Endothelial cell (in vitro differentiated cells): ENCODE measurements around the gene PARD6G. TPM values are rescaled to one million over a fixed set of nuclear protein-coding genes. Genes with fewer than 3 reads are reported as not detected.

ENCODE experiments used
- DNase-seq: peaks from one replicate; pipeline ENCODE4 v3.0.0; 2021; ENCODE audit warnings: low spot score
- H3K27ac Mint-ChIP-seq: one replicate; pipeline ENCODE4 v1.8.0; 2021; ENCODE audit warnings: mixed read lengths, inconsistent platforms; ENCODE audit not compliant: unreplicated experiment
- H3K27me3 Mint-ChIP-seq: one replicate; pipeline ENCODE4 v1.8.0; 2021; ENCODE audit warnings: mild to moderate bottlenecking, moderate library complexity, mixed read lengths, inconsistent platforms; ENCODE audit not compliant: unreplicated experiment
- H3K36me3 Mint-ChIP-seq: one replicate; pipeline ENCODE4 v1.8.0; 2021; ENCODE audit warnings: mild to moderate bottlenecking, low read depth, mixed read lengths, inconsistent platforms; ENCODE audit not compliant: unreplicated experiment
- H3K4me1 Mint-ChIP-seq: one replicate; pipeline ENCODE4 v1.8.0; 2021; ENCODE audit warnings: mild to moderate bottlenecking, mixed read lengths, inconsistent platforms; ENCODE audit not compliant: unreplicated experiment
- H3K4me3 Mint-ChIP-seq: one replicate; pipeline ENCODE4 v1.8.0; 2021; ENCODE audit warnings: mild to moderate bottlenecking, mixed read lengths, inconsistent platforms; ENCODE audit not compliant: unreplicated experiment
- H3K9me3 Mint-ChIP-seq: one replicate; pipeline ENCODE4 v1.8.0; 2021; ENCODE audit warnings: mixed read lengths, inconsistent platforms; ENCODE audit not compliant: unreplicated experiment
- CTCF ChIP-seq: fragments of 200-600 bp; sonication (generic); IDR thresholded peaks from one replicate; pipeline ENCODE4 v1.5.0; 2021; ENCODE audit warnings: antibody characterized with exemption; ENCODE audit not compliant: unreplicated experiment
- total RNA-seq: library from RNA; stranded (reverse); fragmentation: NEBNext Ultra II Directional; extraction: Animal tissue kit (Norgen Biotek cat#: 25700); gene quantifications from one replicate; pipeline ENCODE4 v1.2.1, GENCODE V29; 2021; ENCODE audit not compliant: unreplicated experiment

PARD6G gene
- total RNA-seq, 1 donor from 2014 or later = 10.4 TPM

- Mint-ChIP-seq H3K4me3 (no peak overlapping the region), H3K36me3 (no peaks in the 10 kb centered on the region), H3K4me1 (no peaks in the 10 kb centered on the region), H3K27me3 (peaks cover 5% of the 10 kb centered on the region), H3K9me3 (no peaks in the 10 kb centered on the region), H3K27ac (no peak overlapping the region)
- DNase-seq = no peak
- TF ChIP-seq CTCF = no peak
These were observed 12.9 kb downstream of the PARD6G start for GRCh38 chr18:80234398-80234797.

- no peaks in the 10 kb centered on the region for H3K36me3 Mint-ChIP-seq
- DNase-seq = no peak
- H3K9me3 Mint-ChIP-seq = no peaks in the 10 kb centered on the region
- no peaks in the 10 kb centered on the region for H3K4me1 Mint-ChIP-seq
- no peak for TF ChIP-seq CTCF
- peaks cover 8% of the 10 kb centered on the region for H3K27me3 Mint-ChIP-seq
- H3K4me3 Mint-ChIP-seq = no peak overlapping the region
- H3K27ac Mint-ChIP-seq = no peak overlapping the region
These were observed 13.4 kb downstream of the PARD6G start for GRCh38 chr18:80233899-80234298.

GRCh38 chr18:80233201-80233835 lies 14.0 kb downstream of the PARD6G start:
- Mint-ChIP-seq H3K4me1 (no peaks in the 10 kb centered on the region), H3K36me3 (no peaks in the 10 kb centered on the region), H3K27ac (no peak overlapping the region), H3K9me3 (no peaks in the 10 kb centered on the region), H3K27me3 (peaks cover 8% of the 10 kb centered on the region), H3K4me3 (no peak overlapping the region)
- no peak for DNase-seq
- no peak for TF ChIP-seq CTCF

- Mint-ChIP-seq H3K27me3 (peaks cover 8% of the 10 kb centered on the region), H3K4me3 (no peak overlapping the region), H3K9me3 (no peaks in the 10 kb centered on the region), H3K27ac (no peak overlapping the region), H3K4me1 (no peaks in the 10 kb centered on the region), H3K36me3 (no peaks in the 10 kb centered on the region)
- no peak for TF ChIP-seq CTCF
- DNase-seq = no peak
These were observed 14.6 kb downstream of the PARD6G start for GRCh38 chr18:80232710-80233109.

GRCh38 chr18:80232030-80232429 lies 15.3 kb downstream of the PARD6G start:
- H3K27me3 Mint-ChIP-seq = peaks cover 8% of the 10 kb centered on the region
- no peaks in the 10 kb centered on the region for H3K4me1 Mint-ChIP-seq
- H3K27ac Mint-ChIP-seq = no peak overlapping the region
- no peak for TF ChIP-seq CTCF
- DNase-seq = no peak
- no peak overlapping the region for H3K4me3 Mint-ChIP-seq
- no peaks in the 10 kb centered on the region for H3K36me3 Mint-ChIP-seq
- H3K9me3 Mint-ChIP-seq = no peaks in the 10 kb centered on the region
